Effector memory CD8-positive, alpha-beta T cell (primary cell): ENCODE measurements around the gene ZNF692.
"Not testable (repeated sequence)": the region's sequence is repeated elsewhere in the genome, so short reads cannot be mapped to it uniquely, and the experiment has no call there.

Experiments used
- ATAC-seq: fragments of 150-1000 bp; cut with Tn5 transposase; replicated peaks from 2 replicates; pipeline ENCODE4 v1.10.0; 2021; ENCODE audit warnings: mild to moderate bottlenecking, moderate library complexity
- DNase-seq, 3 experiments: peaks; one replicate each; pipeline ENCODE4 v3.0.0; 2021
- H3K27ac Mint-ChIP-seq, 2 donors: one replicate each; pipeline ENCODE4 v1.8.0; 2022; ENCODE audit warnings: mild to moderate bottlenecking in 2 of 2, mixed read lengths in 2 of 2, moderate library complexity in 2 of 2
- H3K27me3 Mint-ChIP-seq, 2 donors: one replicate each; pipeline ENCODE4 v1.8.0; 2022; ENCODE audit warnings: mixed read lengths in 2 of 2
- H3K36me3 Mint-ChIP-seq: one replicate; pipeline ENCODE4 v1.8.0; 2022; ENCODE audit warnings: mild to moderate bottlenecking, moderate library complexity, mixed read lengths; ENCODE audit not compliant: insufficient read depth
- H3K4me1 Mint-ChIP-seq, 2 donors: one replicate each; pipeline ENCODE4 v1.8.0; 2022; ENCODE audit warnings: low read depth in 2 of 2, mixed read lengths in 2 of 2
- H3K4me3 Mint-ChIP-seq, 2 donors: one replicate each; pipeline ENCODE4 v1.8.0; 2022; ENCODE audit warnings: mild to moderate bottlenecking in 2 of 2, mixed read lengths in 2 of 2, moderate library complexity in 2 of 2
- H3K9me3 Mint-ChIP-seq, 2 donors: one replicate each; pipeline ENCODE4 v1.8.0; 2022; ENCODE audit warnings: mixed read lengths in 2 of 2

The ZNF692 gene

GRCh38 chr1:248891758-248892157 is 32.9 kb upstream of the ZNF692 start:
- no peak for ATAC-seq
- Mint-ChIP-seq H3K4me3 (no peak overlapping the region), H3K27me3 (peaks cover 26 to 40% of the 10 kb centered on the region in 2 donors), H3K4me1 (no peaks in the 10 kb centered on the region), H3K9me3 (no peaks in the 10 kb centered on the region), H3K36me3 (no peaks in the 10 kb centered on the region), H3K27ac (no peak overlapping the region)
- no peak for DNase-seq

- ATAC-seq (no peak), DNase-seq (no peak)
- H3K4me1 Mint-ChIP-seq: no peaks in the 10 kb centered on the region
- no peak overlapping the region for H3K27ac Mint-ChIP-seq
- H3K27me3 Mint-ChIP-seq: peaks cover 17 to 30% of the 10 kb centered on the region in 2 donors
- no peaks in the 10 kb centered on the region for H3K9me3 Mint-ChIP-seq
- no peak overlapping the region for H3K4me3 Mint-ChIP-seq
- no peaks in the 10 kb centered on the region for H3K36me3 Mint-ChIP-seq
Measured at GRCh38 chr1:248890549-248891498, 31.9 kb upstream of the ZNF692 start.

GRCh38 chr1:248889914-248890243 is 31.0 kb upstream of the ZNF692 start:
- not testable (repeated sequence) for H3K4me3 Mint-ChIP-seq, H3K4me1 Mint-ChIP-seq, H3K36me3 Mint-ChIP-seq, H3K9me3 Mint-ChIP-seq, H3K27ac Mint-ChIP-seq, DNase-seq, ATAC-seq
- peaks cover 16 to 23% of the 10 kb centered on the region in 2 donors for H3K27me3 Mint-ChIP-seq

- no peaks in the 10 kb centered on the region for H3K9me3 Mint-ChIP-seq
- no peak overlapping the region for H3K27ac Mint-ChIP-seq
- H3K27me3 Mint-ChIP-seq: peaks cover 11 to 14% of the 10 kb centered on the region in 2 donors
- no peak overlapping the region for H3K4me3 Mint-ChIP-seq
- ATAC-seq (no peak), DNase-seq (no peak)
- H3K36me3 Mint-ChIP-seq: no peaks in the 10 kb centered on the region
- no peaks in the 10 kb centered on the region for H3K4me1 Mint-ChIP-seq
Measured at GRCh38 chr1:248886237-248886895, 27.5 kb upstream of the ZNF692 start.

GRCh38 chr1:248885646-248886045 is 26.8 kb upstream of the ZNF692 start:
- peaks cover 5 to 7% of the 10 kb centered on the region in 2 donors for H3K27me3 Mint-ChIP-seq
- no peak overlapping the region for H3K27ac Mint-ChIP-seq
- no peaks in the 10 kb centered on the region for H3K9me3 Mint-ChIP-seq
- H3K4me3 Mint-ChIP-seq: no peak overlapping the region
- H3K4me1 Mint-ChIP-seq: no peaks in the 10 kb centered on the region
- ATAC-seq (no peak), DNase-seq (no peak)
- H3K36me3 Mint-ChIP-seq: no peaks in the 10 kb centered on the region

GRCh38 chr1:248884632-248885295 is 25.9 kb upstream of the ZNF692 start:
- H3K4me1 Mint-ChIP-seq: no peaks in the 10 kb centered on the region

GRCh38 chr1:248882427-248882826 is 23.5 kb upstream of the ZNF692 start:
- H3K27me3 Mint-ChIP-seq, H3K4me3 Mint-ChIP-seq, DNase-seq, H3K36me3 Mint-ChIP-seq, H3K27ac Mint-ChIP-seq, H3K9me3 Mint-ChIP-seq, H3K4me1 Mint-ChIP-seq, ATAC-seq: not testable (repeated sequence)

More at GRCh38 chr1:248884632-248885295, 25.9 kb upstream of the ZNF692 start:
- Mint-ChIP-seq H3K27me3 (no peaks in the 10 kb centered on the region), H3K9me3 (no peaks in the 10 kb centered on the region), H3K36me3 (no peaks in the 10 kb centered on the region), H3K27ac (no peak overlapping the region), H3K4me3 (no peak overlapping the region)
- DNase-seq (no peak), ATAC-seq (no peak)

- H3K4me3 Mint-ChIP-seq: no peak overlapping the region
- no peaks in the 10 kb centered on the region for H3K9me3 Mint-ChIP-seq
- ATAC-seq (no peak), DNase-seq (no peak)
- peaks cover under 1 to 7% of the 10 kb centered on the region in 2 donors for H3K4me1 Mint-ChIP-seq
- no peaks in the 10 kb centered on the region for H3K27me3 Mint-ChIP-seq
- peaks cover 5% of the 10 kb centered on the region for H3K36me3 Mint-ChIP-seq
- no peak overlapping the region for H3K27ac Mint-ChIP-seq
Measured at GRCh38 chr1:248881261-248881660, 22.4 kb upstream of the ZNF692 start.

- Mint-ChIP-seq H3K4me3 (peak overlapping the region; percentile 97 to 99), H3K36me3 (peaks cover 32% of the 10 kb centered on the region), H3K4me1 (peaks cover 22 to 24% of the 10 kb centered on the region in 2 donors), H3K27ac (peak overlapping the region; percentile 100), H3K27me3 (peaks cover 6 to 10% of the 10 kb centered on the region in 2 donors), H3K9me3 (no peaks in the 10 kb centered on the region)
- peak; percentile 65 for ATAC-seq
- DNase-seq: peak; percentile 82 to 91 (median 85)
Measured at GRCh38 chr1:248873993-248874533, 15.2 kb upstream of the ZNF692 start.

GRCh38 chr1:248873409-248873992 is 14.6 kb upstream of the ZNF692 start:
- H3K36me3 Mint-ChIP-seq: peaks cover 32% of the 10 kb centered on the region
- peak; percentile 94 to 96 (median 95) for DNase-seq
- ATAC-seq: peak; percentile 81

GRCh38 chr1:248872752-248873408 is 14.0 kb upstream of the ZNF692 start:
- H3K9me3 Mint-ChIP-seq: no peaks in the 10 kb centered on the region
- DNase-seq: peak in 2 of 3 experiments; percentile 20 to 31
- ATAC-seq: peak; percentile 18
- peak overlapping the region; percentile 100 for H3K27ac Mint-ChIP-seq
- H3K4me3 Mint-ChIP-seq: peak overlapping the region; percentile 97 to 99
- peaks cover 6 to 10% of the 10 kb centered on the region in 2 donors for H3K27me3 Mint-ChIP-seq
- H3K4me1 Mint-ChIP-seq: peaks cover 22 to 24% of the 10 kb centered on the region in 2 donors
- H3K36me3 Mint-ChIP-seq: peaks cover 28% of the 10 kb centered on the region

More at GRCh38 chr1:248873409-248873992, 14.6 kb upstream of the ZNF692 start:
- Mint-ChIP-seq H3K4me3 (peak overlapping the region; percentile 97 to 99), H3K27me3 (peaks cover 6 to 10% of the 10 kb centered on the region in 2 donors), H3K4me1 (peaks cover 22 to 24% of the 10 kb centered on the region in 2 donors), H3K27ac (peak overlapping the region; percentile 100), H3K9me3 (no peaks in the 10 kb centered on the region)

- ATAC-seq (no peak), DNase-seq (no peak)
- Mint-ChIP-seq H3K27me3 (peaks cover 6 to 10% of the 10 kb centered on the region in 2 donors), H3K27ac (peak overlapping the region in 1 of 2 donors; percentile 100), H3K36me3 (peaks cover 28% of the 10 kb centered on the region), H3K4me1 (peaks cover 22 to 24% of the 10 kb centered on the region in 2 donors), H3K4me3 (no peak overlapping the region), H3K9me3 (no peaks in the 10 kb centered on the region)
Measured at GRCh38 chr1:248871837-248872401, 13.0 kb upstream of the ZNF692 start.
